ENCODE data around the gene TPX2. TPM values are rescaled to one million over a fixed set of nuclear protein-coding genes. Genes with fewer than 3 reads are reported as not detected.

TPX2 gene
- polyA plus RNA-seq, 2 of the 4 experiments (the other 2 are of a cell fraction), result 92.9 TPM

DNA sequence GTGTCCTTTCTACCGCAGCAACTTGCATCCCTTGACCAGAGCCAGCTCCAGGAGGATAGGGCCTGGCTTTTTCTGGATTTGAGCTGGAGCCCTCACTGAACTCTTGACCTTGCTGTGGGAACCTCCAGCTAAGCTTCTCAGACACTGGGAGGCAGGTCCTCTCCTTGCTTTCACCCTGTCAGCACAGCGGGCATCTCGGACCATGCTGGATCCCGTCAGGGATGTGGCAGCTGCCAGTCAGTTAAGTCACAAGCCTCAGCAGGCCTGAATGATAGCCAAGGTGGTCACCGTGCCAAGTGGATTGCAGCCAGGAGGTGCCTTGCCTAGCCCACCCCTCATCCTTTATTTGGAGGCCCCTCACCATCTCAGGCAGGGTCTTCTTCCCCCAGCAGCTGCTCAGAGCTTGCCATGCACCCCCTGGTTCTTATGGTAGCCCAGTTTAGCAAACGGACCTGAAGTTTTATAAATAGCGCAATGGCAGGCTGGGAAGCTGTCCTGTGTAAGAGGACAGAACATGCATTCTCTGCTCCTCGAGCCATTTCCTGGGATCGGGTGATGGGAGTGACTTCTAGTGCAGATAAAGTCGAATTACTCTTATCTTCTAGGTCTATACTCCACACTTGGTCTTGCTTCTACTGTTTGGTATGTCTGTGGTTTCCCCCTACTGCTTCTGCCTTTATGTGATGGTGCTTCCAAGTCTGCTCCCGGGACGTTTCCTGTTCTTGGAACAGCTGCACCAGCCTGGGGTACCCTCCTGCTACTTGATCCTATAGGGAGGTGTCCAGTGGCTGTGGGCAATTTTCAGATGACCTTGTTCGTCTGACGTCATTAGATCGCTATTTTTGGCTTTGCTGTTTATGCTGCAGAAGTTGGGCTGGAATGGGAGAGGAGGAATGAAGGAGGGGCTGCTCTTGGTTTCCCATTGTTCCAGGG is 73.0 kb downstream of the TPX2 start:
- DNase-seq (ENCODE audit: low read depth in 1 of 2, low spot score in 1 of 2) (no peak), FAIRE-seq (no peak), ATAC-seq (no peak)
- no peak overlapping the region for H3K27ac ChIP-seq
- H3K4me3 ChIP-seq, result no peak overlapping the region
- H3K4me2 ChIP-seq, result no peak overlapping the region
- no peaks in the 10 kb centered on the region for H3K9me3 ChIP-seq
- POLR2A ChIA-PET, result no interaction called here
- TF ChIP-seq HOXB13 (CRISPR knock-in tag; IDR thresholded peaks at IDR 0.05; ENCODE audit: low read depth) (no peak), ZFP36 (IDR thresholded peaks at IDR 0.05; ENCODE audit: borderline replicate concordance, partially characterized antibody) (no peak), ZSCAN20 (CRISPR knock-in tag; IDR thresholded peaks at IDR 0.05) (no peak), POLR2A (IDR thresholded peaks at IDR 0.05; ENCODE audit: low read length) (no peak), FOSB (CRISPR knock-in tag; IDR thresholded peaks at IDR 0.05) (no peak), KDM5A (IDR thresholded peaks at IDR 0.05) (no peak), EHF (CRISPR knock-in tag; IDR thresholded peaks at IDR 0.05) (no peak), PHF8 (IDR thresholded peaks at IDR 0.05; ENCODE audit: borderline replicate concordance, low read depth) (no peak), SMC3 (IDR thresholded peaks at IDR 0.05) (no peak), CEBPB (IDR thresholded peaks at IDR 0.05) (no peak), HEYL (CRISPR knock-in tag; IDR thresholded peaks at IDR 0.05) (no peak), HDAC2 (IDR thresholded peaks at IDR 0.05) (no peak), BHLHE40 (IDR thresholded peaks at IDR 0.05; ENCODE audit: low read depth, low read length) (no peak)
- TF ChIP-seq, protein P1, sequence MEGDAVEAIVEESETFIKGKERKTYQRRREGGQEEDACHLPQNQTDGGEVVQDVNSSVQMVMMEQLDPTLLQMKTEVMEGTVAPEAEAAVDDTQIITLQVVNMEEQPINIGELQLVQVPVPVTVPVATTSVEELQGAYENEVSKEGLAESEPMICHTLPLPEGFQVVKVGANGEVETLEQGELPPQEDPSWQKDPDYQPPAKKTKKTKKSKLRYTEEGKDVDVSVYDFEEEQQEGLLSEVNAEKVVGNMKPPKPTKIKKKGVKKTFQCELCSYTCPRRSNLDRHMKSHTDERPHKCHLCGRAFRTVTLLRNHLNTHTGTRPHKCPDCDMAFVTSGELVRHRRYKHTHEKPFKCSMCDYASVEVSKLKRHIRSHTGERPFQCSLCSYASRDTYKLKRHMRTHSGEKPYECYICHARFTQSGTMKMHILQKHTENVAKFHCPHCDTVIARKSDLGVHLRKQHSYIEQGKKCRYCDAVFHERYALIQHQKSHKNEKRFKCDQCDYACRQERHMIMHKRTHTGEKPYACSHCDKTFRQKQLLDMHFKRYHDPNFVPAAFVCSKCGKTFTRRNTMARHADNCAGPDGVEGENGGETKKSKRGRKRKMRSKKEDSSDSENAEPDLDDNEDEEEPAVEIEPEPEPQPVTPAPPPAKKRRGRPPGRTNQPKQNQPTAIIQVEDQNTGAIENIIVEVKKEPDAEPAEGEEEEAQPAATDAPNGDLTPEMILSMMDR (IDR thresholded peaks at IDR 0.05), result no peak
- TF ChIP-seq, protein P2, sequence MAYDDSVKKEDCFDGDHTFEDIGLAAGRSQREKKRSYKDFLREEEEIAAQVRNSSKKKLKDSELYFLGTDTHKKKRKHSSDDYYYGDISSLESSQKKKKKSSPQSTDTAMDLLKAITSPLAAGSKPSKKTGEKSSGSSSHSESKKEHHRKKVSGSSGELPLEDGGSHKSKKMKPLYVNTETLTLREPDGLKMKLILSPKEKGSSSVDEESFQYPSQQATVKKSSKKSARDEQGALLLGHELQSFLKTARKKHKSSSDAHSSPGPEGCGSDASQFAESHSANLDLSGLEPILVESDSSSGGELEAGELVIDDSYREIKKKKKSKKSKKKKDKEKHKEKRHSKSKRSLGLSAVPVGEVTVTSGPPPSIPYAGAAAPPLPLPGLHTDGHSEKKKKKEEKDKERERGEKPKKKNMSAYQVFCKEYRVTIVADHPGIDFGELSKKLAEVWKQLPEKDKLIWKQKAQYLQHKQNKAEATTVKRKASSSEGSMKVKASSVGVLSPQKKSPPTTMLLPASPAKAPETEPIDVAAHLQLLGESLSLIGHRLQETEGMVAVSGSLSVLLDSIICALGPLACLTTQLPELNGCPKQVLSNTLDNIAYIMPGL (CRISPR knock-in tag; IDR thresholded peaks at IDR 0.05; ENCODE audit: borderline replicate concordance), result no peak
- TF ChIP-seq, protein P3, sequence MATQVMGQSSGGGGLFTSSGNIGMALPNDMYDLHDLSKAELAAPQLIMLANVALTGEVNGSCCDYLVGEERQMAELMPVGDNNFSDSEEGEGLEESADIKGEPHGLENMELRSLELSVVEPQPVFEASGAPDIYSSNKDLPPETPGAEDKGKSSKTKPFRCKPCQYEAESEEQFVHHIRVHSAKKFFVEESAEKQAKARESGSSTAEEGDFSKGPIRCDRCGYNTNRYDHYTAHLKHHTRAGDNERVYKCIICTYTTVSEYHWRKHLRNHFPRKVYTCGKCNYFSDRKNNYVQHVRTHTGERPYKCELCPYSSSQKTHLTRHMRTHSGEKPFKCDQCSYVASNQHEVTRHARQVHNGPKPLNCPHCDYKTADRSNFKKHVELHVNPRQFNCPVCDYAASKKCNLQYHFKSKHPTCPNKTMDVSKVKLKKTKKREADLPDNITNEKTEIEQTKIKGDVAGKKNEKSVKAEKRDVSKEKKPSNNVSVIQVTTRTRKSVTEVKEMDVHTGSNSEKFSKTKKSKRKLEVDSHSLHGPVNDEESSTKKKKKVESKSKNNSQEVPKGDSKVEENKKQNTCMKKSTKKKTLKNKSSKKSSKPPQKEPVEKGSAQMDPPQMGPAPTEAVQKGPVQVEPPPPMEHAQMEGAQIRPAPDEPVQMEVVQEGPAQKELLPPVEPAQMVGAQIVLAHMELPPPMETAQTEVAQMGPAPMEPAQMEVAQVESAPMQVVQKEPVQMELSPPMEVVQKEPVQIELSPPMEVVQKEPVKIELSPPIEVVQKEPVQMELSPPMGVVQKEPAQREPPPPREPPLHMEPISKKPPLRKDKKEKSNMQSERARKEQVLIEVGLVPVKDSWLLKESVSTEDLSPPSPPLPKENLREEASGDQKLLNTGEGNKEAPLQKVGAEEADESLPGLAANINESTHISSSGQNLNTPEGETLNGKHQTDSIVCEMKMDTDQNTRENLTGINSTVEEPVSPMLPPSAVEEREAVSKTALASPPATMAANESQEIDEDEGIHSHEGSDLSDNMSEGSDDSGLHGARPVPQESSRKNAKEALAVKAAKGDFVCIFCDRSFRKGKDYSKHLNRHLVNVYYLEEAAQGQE (IDR thresholded peaks at IDR 0.05), result no peak
- CTCF ChIA-PET, result interaction anchor here (0.7 to 2.6 kb wide), 7 partner anchors 11 to 34 kb away, joined by 3 to 9 read pairs (median 3); no protein-coding TSS in a partner anchor
- 76% methylated on average over 15 of the region's 15 CpGs for WGBS (ENCODE audit: missing lambda C conversion rate)
- 0 out of 3 replicates have a peak, but pooled peaks cover 4% of the 10 kb centered on the region for H3K4me1 ChIP-seq

DNA sequence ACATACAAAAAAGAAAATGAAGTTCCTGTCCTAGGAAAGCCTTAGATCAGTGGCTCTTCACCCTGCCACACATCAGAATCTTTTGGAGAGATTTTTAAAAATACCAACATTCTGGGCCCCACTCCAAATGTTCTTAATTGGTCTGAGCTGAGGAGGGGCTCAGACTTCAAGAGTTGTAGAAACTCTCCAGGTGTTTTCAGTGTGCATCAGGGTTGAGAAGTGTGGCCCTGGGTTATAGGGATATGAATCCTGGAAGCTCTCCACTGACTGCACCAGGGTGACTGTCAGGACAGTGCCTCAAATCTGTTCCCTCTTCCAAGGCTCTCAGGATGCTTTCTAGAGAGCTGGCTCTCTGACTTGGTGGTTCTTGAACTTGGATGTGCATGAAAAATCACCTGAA is 74.5 kb downstream of the TPX2 start:
- ChIA-PET POLR2A (no interaction called here), CTCF (interaction anchor here (0.5 to 3.3 kb wide), 9 partner anchors 8 to 279 kb away, joined by 3 to 19 read pairs (median 4); partner anchors contain the start of gene PDRG1)
- Histone ChIP-seq H3K4me2 (no peak overlapping the region), H3K4me1 (0 out of 3 replicates have a peak, but pooled peaks cover 4% of the 10 kb centered on the region), H3K9me3 (no peaks in the 10 kb centered on the region), H3K4me3 (no peak overlapping the region), H3K27ac (no peak overlapping the region)
- no peak for ATAC-seq
- no peak for DNase-seq (ENCODE audit: low read depth in 1 of 2, low spot score in 1 of 2)
- no peak for FAIRE-seq
- no peak for TF ChIP-seq BHLHE40 (IDR thresholded peaks at IDR 0.05; ENCODE audit: low read depth, low read length)
- no peak for TF ChIP-seq FOSB (CRISPR knock-in tag; IDR thresholded peaks at IDR 0.05)
- no peak for TF ChIP-seq SREBF2 (IDR thresholded peaks at IDR 0.05)
- no peak for TF ChIP-seq NPAS2 (CRISPR knock-in tag; IDR thresholded peaks at IDR 0.05; ENCODE audit: borderline replicate concordance)
- TF ChIP-seq RNF2 (IDR thresholded peaks at IDR 0.05; ENCODE audit: borderline replicate concordance, low read depth), result no peak
- TF ChIP-seq ESRRA (IDR thresholded peaks at IDR 0.05; ENCODE audit: borderline replicate concordance, low read length), result no peak
- no peak for TF ChIP-seq MAFK (IDR thresholded peaks at IDR 0.05; ENCODE audit: partially characterized antibody)
- TF ChIP-seq, protein P4, sequence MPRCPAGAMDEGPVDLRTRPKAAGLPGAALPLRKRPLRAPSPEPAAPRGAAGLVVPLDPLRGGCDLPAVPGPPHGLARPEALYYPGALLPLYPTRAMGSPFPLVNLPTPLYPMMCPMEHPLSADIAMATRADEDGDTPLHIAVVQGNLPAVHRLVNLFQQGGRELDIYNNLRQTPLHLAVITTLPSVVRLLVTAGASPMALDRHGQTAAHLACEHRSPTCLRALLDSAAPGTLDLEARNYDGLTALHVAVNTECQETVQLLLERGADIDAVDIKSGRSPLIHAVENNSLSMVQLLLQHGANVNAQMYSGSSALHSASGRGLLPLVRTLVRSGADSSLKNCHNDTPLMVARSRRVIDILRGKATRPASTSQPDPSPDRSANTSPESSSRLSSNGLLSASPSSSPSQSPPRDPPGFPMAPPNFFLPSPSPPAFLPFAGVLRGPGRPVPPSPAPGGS (IDR thresholded peaks at IDR 0.05), result no peak
- TF ChIP-seq, protein P5, sequence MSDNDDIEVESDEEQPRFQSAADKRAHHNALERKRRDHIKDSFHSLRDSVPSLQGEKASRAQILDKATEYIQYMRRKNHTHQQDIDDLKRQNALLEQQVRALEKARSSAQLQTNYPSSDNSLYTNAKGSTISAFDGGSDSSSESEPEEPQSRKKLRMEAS (IDR thresholded peaks at IDR 0.05), result no peak
- TF ChIP-seq FOXS1 (CRISPR knock-in tag; IDR thresholded peaks at IDR 0.05), result no peak
- no peak for TF ChIP-seq PHF8 (IDR thresholded peaks at IDR 0.05; ENCODE audit: borderline replicate concordance, low read depth)
- TF ChIP-seq, protein P6, sequence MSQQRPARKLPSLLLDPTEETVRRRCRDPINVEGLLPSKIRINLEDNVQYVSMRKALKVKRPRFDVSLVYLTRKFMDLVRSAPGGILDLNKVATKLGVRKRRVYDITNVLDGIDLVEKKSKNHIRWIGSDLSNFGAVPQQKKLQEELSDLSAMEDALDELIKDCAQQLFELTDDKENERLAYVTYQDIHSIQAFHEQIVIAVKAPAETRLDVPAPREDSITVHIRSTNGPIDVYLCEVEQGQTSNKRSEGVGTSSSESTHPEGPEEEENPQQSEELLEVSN (IDR thresholded peaks at IDR 0.05; ENCODE audit: borderline replicate concordance, low read depth), result no peak
- TF ChIP-seq KDM1A (IDR thresholded peaks at IDR 0.05; ENCODE audit: low read depth), result no peak
- TF ChIP-seq SMC3 (IDR thresholded peaks at IDR 0.05), result no peak
- TF ChIP-seq CHD2 (IDR thresholded peaks at IDR 0.05; ENCODE audit: low read length, partially characterized antibody), result no peak
- TF ChIP-seq HEYL (CRISPR knock-in tag; IDR thresholded peaks at IDR 0.05), result no peak
- no peak for TF ChIP-seq ZSCAN20 (CRISPR knock-in tag; IDR thresholded peaks at IDR 0.05)
